Lower lobe of right lung (tissue), 2 donors: ENCODE measurements around the gene HDAC4. TPM values are rescaled to one million over a fixed set of nuclear protein-coding genes. Genes with fewer than 3 reads are reported as not detected.

Source experiments
- ATAC-seq, 2 donors: fragments of 200-7000 bp; cut with Tn5 transposase; one replicate each; pipeline ENCODE4 v1.9.1; 2020 to 2022; ENCODE audit warnings: mild to moderate bottlenecking in 2 of 2, moderate library complexity in 2 of 2
- DNase-seq: peaks from one replicate; pipeline ENCODE4 v3.0.0-alpha.2; 2020
- H3K27ac ChIP-seq: fragments of 200-600 bp; one replicate; pipeline ENCODE4 v1.8.0; 2022
- H3K27me3 ChIP-seq: fragments of 200-600 bp; one replicate; pipeline ENCODE4 v1.8.0; 2022; ENCODE audit warnings: low read depth
- H3K36me3 ChIP-seq: fragments of 200-600 bp; one replicate; pipeline ENCODE4 v1.8.0; 2022; ENCODE audit warnings: mild to moderate bottlenecking
- H3K4me1 ChIP-seq: fragments of 200-600 bp; one replicate; pipeline ENCODE4 v1.8.0; 2022
- H3K4me3 ChIP-seq: fragments of 200-600 bp; one replicate; pipeline ENCODE4 v1.8.0; 2022; ENCODE audit warnings: mild to moderate bottlenecking
- H3K9me3 ChIP-seq: fragments of 200-600 bp; one replicate; pipeline ENCODE4 v1.8.0; 2022
- CTCF ChIP-seq: fragments of 200-600 bp; IDR thresholded peaks from one replicate; pipeline ENCODE4 v1.8.0; 2022; ENCODE audit warnings: antibody characterized with exemption, mild to moderate bottlenecking
- intact Hi-C: fragments of 100-400 bp; cut with DNase I; formaldehyde crosslinking; loops from one replicate; pipeline ENCODE4 v1.11.0; 2022
- total RNA-seq: library from RNA; stranded (reverse); fragmentation: NEBNext Ultra II Directional; extraction: Animal tissue kit (Norgen Biotek cat#: 25700); gene quantifications from one replicate; pipeline ENCODE4 v1.2.1, GENCODE V29; 2021
- donor health status: DM: no; HTN: yes; CAD: no; lungs with severe emphysema.

Gene HDAC4
- total RNA-seq, 1 donor from 2014 or later = 44.9 TPM

GRCh38 chr2:239236808-239237205 is 164.0 kb downstream of the HDAC4 start:
- H3K27ac ChIP-seq = no peak overlapping the region
- ATAC-seq (no peak), DNase-seq (no peak)
- H3K9me3 ChIP-seq = no peaks in the 10 kb centered on the region
- peaks cover 40% of the 10 kb centered on the region for H3K4me1 ChIP-seq
- intact Hi-C loops = no loop called here
- TF ChIP-seq CTCF = no peak
- no peak overlapping the region for H3K4me3 ChIP-seq
- H3K36me3 ChIP-seq = no peaks in the 10 kb centered on the region
- no peaks in the 10 kb centered on the region for H3K27me3 ChIP-seq

GRCh38 chr2:239236043-239236807 is 164.6 kb downstream of the HDAC4 start:
- no peaks in the 10 kb centered on the region for H3K9me3 ChIP-seq
- TF ChIP-seq CTCF = no peak
- ATAC-seq (no peak), DNase-seq (no peak)
- H3K36me3 ChIP-seq = no peaks in the 10 kb centered on the region
- intact Hi-C loops = no loop called here
- H3K27ac ChIP-seq = no peak overlapping the region
- H3K27me3 ChIP-seq = no peaks in the 10 kb centered on the region
- H3K4me3 ChIP-seq = no peak overlapping the region
- H3K4me1 ChIP-seq = peaks cover 39% of the 10 kb centered on the region

DNA sequence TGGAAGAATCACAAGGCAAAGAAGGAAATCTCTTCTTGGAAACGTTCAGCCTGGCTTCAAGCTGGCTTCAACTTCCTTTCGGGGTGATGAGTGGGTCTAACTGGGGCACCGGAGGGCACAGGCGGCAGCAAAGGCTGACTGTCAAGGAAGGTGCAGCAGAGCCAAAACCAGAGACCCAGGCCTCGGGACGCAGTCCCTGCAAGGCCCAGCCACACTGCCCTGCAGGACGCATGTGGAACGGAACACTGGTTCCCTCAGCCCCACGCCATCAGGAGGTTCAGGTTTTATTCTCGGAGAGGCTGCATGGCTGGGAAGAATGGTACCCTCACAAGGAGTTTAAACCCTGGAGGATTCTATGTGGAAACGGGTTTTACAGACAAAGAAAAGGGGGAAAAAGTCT is 165.5 kb downstream of the HDAC4 start:
- no peak for TF ChIP-seq CTCF
- ATAC-seq (no peak), DNase-seq (no peak)
- Histone ChIP-seq H3K27ac (no peak overlapping the region), H3K36me3 (no peaks in the 10 kb centered on the region), H3K4me3 (no peak overlapping the region), H3K27me3 (no peaks in the 10 kb centered on the region), H3K4me1 (peaks cover 39% of the 10 kb centered on the region), H3K9me3 (no peaks in the 10 kb centered on the region)
- intact Hi-C loops = no loop called here

DNA sequence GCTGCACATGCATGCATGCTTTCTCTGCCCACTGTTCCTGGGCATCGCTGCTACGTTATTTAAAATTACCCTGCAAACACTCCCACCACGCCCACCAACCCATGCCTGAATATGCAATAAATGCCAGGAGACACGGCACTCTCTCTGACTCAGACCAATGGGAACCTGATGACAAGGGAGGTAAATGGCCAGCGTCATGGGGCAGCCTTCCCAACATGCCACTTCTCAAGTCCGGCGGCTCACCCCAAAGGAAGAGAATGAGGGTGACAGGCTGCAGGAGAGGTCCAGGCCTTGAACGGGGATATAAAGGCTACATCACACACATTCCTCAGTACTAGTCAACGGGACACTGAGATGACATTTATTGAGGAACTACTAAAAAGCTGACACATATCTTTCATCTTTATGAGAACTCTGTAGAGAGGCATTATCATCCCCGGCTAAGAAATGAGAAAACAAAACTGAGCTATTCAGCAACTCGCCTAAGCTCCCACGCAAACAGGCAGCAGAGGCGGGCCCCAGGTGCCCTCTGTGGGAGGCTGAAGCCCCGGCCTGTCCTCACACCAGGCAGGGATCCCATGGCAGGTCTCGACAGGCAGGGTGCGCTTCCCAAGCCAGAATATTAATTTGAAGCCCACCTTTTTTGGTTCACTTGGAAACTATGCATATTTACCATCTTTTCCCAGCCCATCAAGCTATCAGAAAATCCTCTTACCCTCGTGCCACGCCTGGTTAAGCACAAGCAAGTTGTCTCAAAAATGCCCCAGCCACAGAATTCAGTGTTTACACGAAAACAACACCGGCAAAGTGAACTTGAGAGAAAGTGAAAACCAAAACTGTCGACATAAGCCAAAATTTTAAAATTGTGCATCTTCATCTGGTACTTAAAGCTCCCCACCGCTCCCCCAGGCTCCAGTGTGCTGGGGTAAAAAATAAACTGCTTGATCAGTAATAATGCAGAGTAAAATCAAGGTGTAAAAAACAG is 166.3 kb downstream of the HDAC4 start:
- ATAC-seq = no peak
- no peak for TF ChIP-seq CTCF
- no peaks in the 10 kb centered on the region for H3K9me3 ChIP-seq
- intact Hi-C loops = no loop called here
- H3K27ac ChIP-seq = no peak overlapping the region
- no peaks in the 10 kb centered on the region for H3K36me3 ChIP-seq
- no peaks in the 10 kb centered on the region for H3K27me3 ChIP-seq
- peaks cover 38% of the 10 kb centered on the region for H3K4me1 ChIP-seq
- DNase-seq = no peak
- no peak overlapping the region for H3K4me3 ChIP-seq

GRCh38 chr2:239233576-239233975 is 167.2 kb downstream of the HDAC4 start:
- H3K27me3 ChIP-seq = no peaks in the 10 kb centered on the region
- DNase-seq (no peak), ATAC-seq (no peak)
- no peaks in the 10 kb centered on the region for H3K36me3 ChIP-seq
- no peak for TF ChIP-seq CTCF
- intact Hi-C loops = no loop called here
- no peak overlapping the region for H3K27ac ChIP-seq
- no peak overlapping the region for H3K4me3 ChIP-seq
- peaks cover 39% of the 10 kb centered on the region for H3K4me1 ChIP-seq
- no peaks in the 10 kb centered on the region for H3K9me3 ChIP-seq
